ENCODE data around the gene MYRIP.

Gene MYRIP

DNA sequence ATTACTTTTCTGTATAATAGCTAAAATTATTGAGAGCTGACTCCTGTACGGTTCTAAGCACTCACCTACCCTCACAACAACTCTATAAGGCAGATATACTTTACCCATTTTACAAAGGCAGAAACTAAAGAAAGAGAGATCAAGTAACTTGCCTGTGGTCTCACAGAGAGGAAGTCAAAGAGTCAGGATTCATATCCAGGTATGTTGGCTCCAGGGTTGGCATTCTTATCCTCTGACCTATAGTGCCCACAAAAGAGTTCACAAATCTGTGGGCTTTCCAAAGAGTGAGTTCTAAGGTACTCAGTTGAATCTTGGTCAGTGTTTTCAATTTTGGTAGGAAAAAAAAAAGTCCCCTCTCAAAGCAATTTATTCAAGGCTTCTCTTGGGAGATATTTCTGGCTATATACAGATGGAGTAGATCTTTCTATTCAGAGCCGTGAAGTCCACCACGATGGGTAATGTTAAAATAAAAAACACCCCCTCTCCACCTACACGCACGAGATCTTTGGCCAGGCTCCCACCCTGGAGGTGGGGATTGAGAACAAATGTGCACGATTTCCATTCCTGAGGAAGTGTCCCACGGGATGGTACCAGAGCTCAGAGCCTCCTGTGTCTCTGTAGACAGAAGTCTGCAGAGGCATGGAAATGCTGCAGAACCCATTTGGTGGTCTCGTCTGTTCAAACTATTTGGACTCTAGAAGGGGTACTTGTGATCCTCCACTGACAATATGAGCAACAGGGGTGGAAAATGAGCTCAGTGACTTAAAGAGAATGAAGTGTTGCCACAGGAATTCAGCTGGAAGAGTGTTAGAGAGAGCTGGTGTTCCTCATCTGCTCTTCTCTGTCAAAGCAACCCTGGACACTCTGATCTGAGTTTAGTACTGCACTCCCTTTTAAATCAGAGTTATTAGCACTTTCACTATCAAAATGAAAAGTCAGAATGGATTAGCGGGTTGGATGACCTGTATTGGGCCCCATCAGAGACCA lies 288.0 kb downstream of the MYRIP start:
- H3K27ac ChIP-seq (ENCODE audit: low read length): no peak overlapping the region
- H3K4me3 ChIP-seq (ENCODE audit: low read length in 2 of 2): no peak overlapping the region
- H3K9me3 ChIP-seq (ENCODE audit: control insufficient read depth in 2 of 2, low read length in 2 of 2): peaks cover 0 to 4% of the 10 kb centered on the region in 2 donors
- H3K36me3 ChIP-seq (ENCODE audit: control insufficient read depth in 2 of 2, insufficient read depth in 2 of 2, low read length in 2 of 2): no peaks in the 10 kb centered on the region
- no peaks in the 10 kb centered on the region for H3K27me3 ChIP-seq (ENCODE audit: control insufficient read depth in 1 of 2, insufficient read depth in 2 of 2, low read length in 2 of 2)
- H3K4me1 ChIP-seq (ENCODE audit: control insufficient read depth, insufficient read depth, low read length): no peaks in the 10 kb centered on the region
- H3K9ac ChIP-seq (ENCODE audit: low read length in 2 of 2): no peak overlapping the region

DNA sequence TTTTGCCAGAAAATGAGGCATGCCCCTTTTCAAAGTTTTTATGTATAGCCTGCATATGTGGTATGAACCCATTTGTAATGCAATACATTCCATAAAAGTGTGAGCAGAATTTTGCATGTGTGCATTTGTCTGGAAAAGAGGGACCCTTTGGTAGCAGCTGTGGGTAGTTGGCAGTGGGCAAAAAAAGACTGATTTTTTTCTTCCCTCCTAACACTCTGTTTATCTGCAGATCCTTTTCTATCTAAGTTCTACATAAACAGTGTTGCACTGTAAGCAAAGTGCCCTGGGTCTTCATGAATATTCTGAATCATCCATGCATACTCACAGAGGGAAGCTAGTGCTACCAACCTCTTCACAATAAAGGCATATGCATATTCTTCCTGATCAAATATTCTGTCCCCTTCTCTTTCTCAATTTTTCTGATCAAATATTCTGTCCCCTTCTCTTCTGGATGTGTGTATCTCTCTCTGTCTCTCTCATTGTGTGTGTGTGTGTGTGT lies 288.9 kb downstream of the MYRIP start:
- no peaks in the 10 kb centered on the region for H3K27me3 ChIP-seq (ENCODE audit: control insufficient read depth in 1 of 2, insufficient read depth in 2 of 2, low read length in 2 of 2)
- H3K4me1 ChIP-seq (ENCODE audit: control insufficient read depth, insufficient read depth, low read length): no peaks in the 10 kb centered on the region
- peaks cover 0 to 9% of the 10 kb centered on the region in 2 donors for H3K9me3 ChIP-seq (ENCODE audit: control insufficient read depth in 2 of 2, low read length in 2 of 2)
- H3K36me3 ChIP-seq (ENCODE audit: control insufficient read depth in 2 of 2, insufficient read depth in 2 of 2, low read length in 2 of 2): no peaks in the 10 kb centered on the region
- H3K9ac ChIP-seq (ENCODE audit: low read length in 2 of 2): no peak overlapping the region
- no peak overlapping the region for H3K4me3 ChIP-seq (ENCODE audit: low read length in 2 of 2)
- no peak overlapping the region for H3K27ac ChIP-seq (ENCODE audit: low read length)

DNA sequence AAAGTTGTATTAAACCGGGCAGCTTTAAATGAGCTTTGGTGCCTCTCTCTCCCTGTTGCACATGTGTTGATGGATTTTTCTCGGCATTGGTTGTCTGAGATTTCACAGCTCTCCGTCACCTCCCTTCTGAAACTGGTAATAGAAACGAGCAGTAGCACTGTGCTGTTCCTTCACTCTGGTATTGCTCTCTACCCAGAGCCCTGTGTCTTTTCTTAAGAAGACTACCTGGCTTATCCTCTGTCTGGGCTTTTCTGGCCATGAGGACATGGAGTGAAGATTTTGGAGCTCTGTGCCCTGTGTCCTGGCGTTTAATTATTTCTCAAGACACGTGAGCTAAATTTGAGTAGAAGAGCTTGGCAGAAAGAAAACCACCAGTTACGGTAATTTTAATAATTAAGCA lies 290.5 kb downstream of the MYRIP start:
- no peak overlapping the region for H3K9ac ChIP-seq (ENCODE audit: low read length in 2 of 2)
- H3K27ac ChIP-seq (ENCODE audit: low read length): no peak overlapping the region
- no peak overlapping the region for H3K4me3 ChIP-seq (ENCODE audit: low read length in 2 of 2)
- no peaks in the 10 kb centered on the region for H3K4me1 ChIP-seq (ENCODE audit: control insufficient read depth, insufficient read depth, low read length)
- peaks cover 0 to 9% of the 10 kb centered on the region in 2 donors for H3K9me3 ChIP-seq (ENCODE audit: control insufficient read depth in 2 of 2, low read length in 2 of 2)
- H3K36me3 ChIP-seq (ENCODE audit: control insufficient read depth in 2 of 2, insufficient read depth in 2 of 2, low read length in 2 of 2): no peaks in the 10 kb centered on the region
- no peaks in the 10 kb centered on the region for H3K27me3 ChIP-seq (ENCODE audit: control insufficient read depth in 1 of 2, insufficient read depth in 2 of 2, low read length in 2 of 2)

DNA sequence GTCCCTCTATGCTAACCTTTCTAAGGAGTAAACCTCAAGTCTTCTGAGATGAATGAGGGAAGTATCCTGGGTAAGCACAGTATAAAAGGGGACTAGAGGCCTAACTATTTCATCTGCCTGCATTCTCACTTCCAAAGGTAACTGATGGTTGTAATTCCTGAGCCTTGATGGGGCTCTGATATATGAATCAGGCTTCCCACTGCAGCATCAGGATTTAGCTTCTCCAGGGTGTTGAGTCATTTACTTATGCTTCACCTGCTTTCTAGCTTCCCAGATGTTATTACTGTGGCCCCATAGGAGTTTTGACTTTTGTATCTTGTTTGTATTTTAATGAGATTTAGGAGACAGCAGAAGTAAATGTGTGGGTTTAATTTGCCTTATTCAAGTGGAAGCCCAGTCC lies 292.8 kb downstream of the MYRIP start:
- H3K36me3 ChIP-seq (ENCODE audit: control insufficient read depth in 2 of 2, insufficient read depth in 2 of 2, low read length in 2 of 2): no peaks in the 10 kb centered on the region
- no peak overlapping the region for H3K9ac ChIP-seq (ENCODE audit: low read length in 2 of 2)
- H3K27ac ChIP-seq (ENCODE audit: low read length): no peak overlapping the region
- no peak overlapping the region for H3K4me3 ChIP-seq (ENCODE audit: low read length in 2 of 2)
- no peaks in the 10 kb centered on the region for H3K4me1 ChIP-seq (ENCODE audit: control insufficient read depth, insufficient read depth, low read length)
- H3K27me3 ChIP-seq (ENCODE audit: control insufficient read depth in 1 of 2, insufficient read depth in 2 of 2, low read length in 2 of 2): no peaks in the 10 kb centered on the region
- H3K9me3 ChIP-seq (ENCODE audit: control insufficient read depth in 2 of 2, low read length in 2 of 2): peaks cover 0 to 9% of the 10 kb centered on the region in 2 donors

DNA sequence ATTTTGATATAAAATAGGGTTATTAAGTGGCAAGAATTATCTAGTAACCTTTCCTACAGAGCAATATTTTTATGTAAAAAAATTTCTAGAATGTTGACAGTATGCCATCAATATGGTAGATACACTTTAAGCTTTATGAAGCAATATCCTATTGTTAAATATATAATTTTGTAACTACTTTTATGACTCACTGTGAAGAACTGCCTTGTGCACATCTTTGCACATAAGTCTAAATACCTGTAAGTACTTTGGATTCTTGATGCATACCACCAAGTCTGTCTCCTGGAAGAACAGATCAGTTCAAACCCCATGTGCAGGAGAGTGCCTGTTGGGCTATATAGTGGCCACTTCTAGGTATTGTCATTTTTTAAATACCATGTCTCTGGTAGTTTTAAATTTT lies 294.4 kb downstream of the MYRIP start:
- no peaks in the 10 kb centered on the region for H3K27me3 ChIP-seq (ENCODE audit: control insufficient read depth in 1 of 2, insufficient read depth in 2 of 2, low read length in 2 of 2)
- H3K36me3 ChIP-seq (ENCODE audit: control insufficient read depth in 2 of 2, insufficient read depth in 2 of 2, low read length in 2 of 2): no peaks in the 10 kb centered on the region
- H3K9ac ChIP-seq (ENCODE audit: low read length in 2 of 2): no peak overlapping the region

DNA sequence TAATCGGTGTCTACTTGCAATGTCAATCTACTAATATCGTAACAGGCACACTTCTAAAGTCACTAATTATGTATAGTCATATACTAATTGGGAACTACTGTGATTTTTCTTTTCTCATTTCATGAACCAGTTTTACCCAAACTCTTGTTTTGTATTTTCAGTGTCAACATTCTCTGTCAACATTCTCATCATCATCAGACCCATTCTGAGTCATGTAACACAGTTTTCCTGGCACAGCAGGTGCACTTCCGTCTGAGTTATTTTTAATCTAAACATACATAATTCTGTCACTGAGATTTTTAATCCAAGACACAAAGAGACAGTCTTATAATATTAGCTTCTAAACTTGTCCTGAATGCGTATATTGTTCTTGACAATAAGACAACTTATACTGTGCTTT lies 295.0 kb downstream of the MYRIP start:
- Histone ChIP-seq H3K4me3 (ENCODE audit: low read length in 2 of 2) (no peak overlapping the region), H3K36me3 (ENCODE audit: control insufficient read depth in 2 of 2, insufficient read depth in 2 of 2, low read length in 2 of 2) (no peaks in the 10 kb centered on the region), H3K4me1 (ENCODE audit: control insufficient read depth, insufficient read depth, low read length) (no peaks in the 10 kb centered on the region), H3K27me3 (ENCODE audit: control insufficient read depth in 1 of 2, insufficient read depth in 2 of 2, low read length in 2 of 2) (no peaks in the 10 kb centered on the region), H3K9ac (ENCODE audit: low read length in 2 of 2) (no peak overlapping the region), H3K27ac (ENCODE audit: low read length) (no peak overlapping the region), H3K9me3 (ENCODE audit: control insufficient read depth in 2 of 2, low read length in 2 of 2) (peaks cover 0 to 9% of the 10 kb centered on the region in 2 donors)

More for the DNA sequence above, 294.4 kb downstream of the MYRIP start:
- Histone ChIP-seq H3K9me3 (ENCODE audit: control insufficient read depth in 2 of 2, low read length in 2 of 2) (peaks cover 0 to 9% of the 10 kb centered on the region in 2 donors), H3K27ac (ENCODE audit: low read length) (no peak overlapping the region), H3K4me3 (ENCODE audit: low read length in 2 of 2) (no peak overlapping the region), H3K4me1 (ENCODE audit: control insufficient read depth, insufficient read depth, low read length) (no peaks in the 10 kb centered on the region)

DNA sequence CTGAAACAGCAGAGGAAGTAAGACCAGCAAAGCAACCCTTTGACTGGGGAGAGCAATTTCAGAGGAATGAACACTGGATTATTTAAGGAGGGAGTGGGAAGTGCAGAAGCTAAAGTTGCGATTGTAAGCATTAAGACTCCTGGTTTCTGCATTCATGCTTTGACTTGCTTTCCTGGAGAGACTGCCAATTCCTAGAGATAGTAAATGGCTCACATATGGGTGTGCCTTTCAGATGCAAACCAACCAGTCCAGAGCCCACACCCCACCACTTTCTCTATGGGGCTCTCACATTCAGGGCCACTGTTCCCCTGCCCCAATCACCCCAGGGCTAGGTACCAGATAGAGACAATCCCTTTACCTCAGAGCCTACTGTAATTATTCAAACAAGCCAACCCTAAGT lies 299.2 kb downstream of the MYRIP start:
- no peaks in the 10 kb centered on the region for H3K4me1 ChIP-seq (ENCODE audit: control insufficient read depth, insufficient read depth, low read length)
- no peaks in the 10 kb centered on the region for H3K27me3 ChIP-seq (ENCODE audit: control insufficient read depth in 1 of 2, insufficient read depth in 2 of 2, low read length in 2 of 2)
- no peaks in the 10 kb centered on the region for H3K9me3 ChIP-seq (ENCODE audit: control insufficient read depth in 2 of 2, low read length in 2 of 2)
- H3K4me3 ChIP-seq (ENCODE audit: low read length in 2 of 2): no peak overlapping the region
- no peak overlapping the region for H3K27ac ChIP-seq (ENCODE audit: low read length)
- H3K36me3 ChIP-seq (ENCODE audit: control insufficient read depth in 2 of 2, insufficient read depth in 2 of 2, low read length in 2 of 2): no peaks in the 10 kb centered on the region
- H3K9ac ChIP-seq (ENCODE audit: low read length in 2 of 2): no peak overlapping the region

DNA sequence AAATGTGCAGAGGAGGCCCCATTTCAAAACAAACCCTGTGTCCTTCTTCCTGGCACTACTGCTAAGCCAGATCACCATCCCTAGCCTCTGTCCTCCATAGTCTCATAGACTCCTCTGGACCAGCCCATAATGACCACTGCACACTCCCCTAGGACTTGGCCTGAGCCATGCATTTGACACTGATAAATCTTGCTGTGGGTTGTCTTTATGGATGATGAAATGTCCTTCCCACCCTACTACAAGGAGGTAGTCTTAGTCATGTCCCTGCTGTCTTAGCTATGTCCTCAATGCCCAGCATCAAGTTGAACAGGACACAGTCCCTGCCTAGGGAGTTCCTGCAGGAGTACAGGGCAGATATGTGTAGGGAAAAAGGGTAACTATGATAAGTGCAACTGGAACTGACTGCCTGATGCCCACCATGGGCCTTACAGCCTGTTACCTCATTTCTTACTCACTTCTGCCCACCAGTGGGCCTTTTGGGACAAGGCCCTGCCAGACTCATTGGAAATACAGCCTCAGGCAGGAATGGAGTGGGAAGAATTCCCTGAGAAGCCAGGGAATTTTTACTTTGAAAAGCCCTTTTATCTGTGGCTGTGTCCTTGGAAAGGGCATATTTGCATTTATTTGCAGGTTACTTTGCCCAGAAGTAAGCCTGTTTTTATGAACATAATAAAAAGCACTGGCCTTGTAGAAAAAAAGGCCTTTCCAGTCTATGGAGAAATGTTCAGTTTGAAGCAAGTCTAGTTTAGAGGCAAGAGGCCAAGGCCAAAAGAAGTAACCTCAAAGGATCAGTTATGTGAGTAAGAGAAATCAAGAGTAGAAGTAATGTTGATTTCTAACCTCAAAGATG lies 300.5 kb downstream of the MYRIP start:
- no peak overlapping the region for H3K27ac ChIP-seq (ENCODE audit: low read length)
- H3K4me3 ChIP-seq (ENCODE audit: low read length in 2 of 2): no peak overlapping the region
- H3K4me1 ChIP-seq (ENCODE audit: control insufficient read depth, insufficient read depth, low read length): no peaks in the 10 kb centered on the region
- H3K36me3 ChIP-seq (ENCODE audit: control insufficient read depth in 2 of 2, insufficient read depth in 2 of 2, low read length in 2 of 2): no peaks in the 10 kb centered on the region
- H3K9ac ChIP-seq (ENCODE audit: low read length in 2 of 2): no peak overlapping the region
- no peaks in the 10 kb centered on the region for H3K27me3 ChIP-seq (ENCODE audit: control insufficient read depth in 1 of 2, insufficient read depth in 2 of 2, low read length in 2 of 2)
- no peaks in the 10 kb centered on the region for H3K9me3 ChIP-seq (ENCODE audit: control insufficient read depth in 2 of 2, low read length in 2 of 2)

DNA sequence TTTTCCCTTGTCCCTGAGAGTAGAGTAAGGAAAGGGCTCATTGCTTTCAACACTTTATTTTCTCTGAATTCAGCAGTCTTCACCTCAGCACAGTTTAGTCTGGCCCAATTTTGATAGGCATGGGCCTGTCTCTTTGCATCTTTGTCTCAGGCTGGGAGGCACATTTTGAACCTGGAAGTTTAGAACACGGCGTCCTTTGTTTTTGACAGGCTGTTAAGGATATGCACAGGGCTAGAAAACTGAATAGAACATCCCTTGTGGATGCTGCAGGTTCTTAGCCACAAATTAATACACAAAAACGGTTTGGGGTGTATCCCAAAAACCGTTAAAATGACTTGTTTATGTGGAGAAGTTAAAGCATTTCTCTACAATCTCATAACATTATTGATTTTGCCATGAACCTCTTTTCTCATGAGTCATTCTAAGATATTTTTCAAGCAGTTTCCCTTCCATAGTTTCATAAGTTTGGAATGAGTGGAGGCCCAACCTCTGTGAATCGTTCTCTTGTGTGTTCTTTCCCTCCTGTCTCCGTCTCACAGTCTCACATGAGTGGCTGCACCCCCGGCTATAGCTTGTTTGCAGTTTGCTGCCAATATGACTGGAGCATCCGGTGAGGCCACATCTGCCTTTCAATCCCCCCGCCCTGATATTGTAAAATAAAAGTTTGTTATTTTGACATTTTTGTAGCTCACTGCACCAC lies 307.2 kb downstream of the MYRIP start:
- Histone ChIP-seq H3K27ac (ENCODE audit: low read length) (no peak overlapping the region), H3K4me3 (ENCODE audit: low read length in 2 of 2) (no peak overlapping the region), H3K9me3 (ENCODE audit: control insufficient read depth in 2 of 2, low read length in 2 of 2) (no peaks in the 10 kb centered on the region), H3K36me3 (ENCODE audit: control insufficient read depth in 2 of 2, insufficient read depth in 2 of 2, low read length in 2 of 2) (no peaks in the 10 kb centered on the region), H3K4me1 (ENCODE audit: control insufficient read depth, insufficient read depth, low read length) (no peaks in the 10 kb centered on the region), H3K27me3 (ENCODE audit: control insufficient read depth in 1 of 2, insufficient read depth in 2 of 2, low read length in 2 of 2) (no peaks in the 10 kb centered on the region), H3K9ac (ENCODE audit: low read length in 2 of 2) (no peak overlapping the region)

DNA sequence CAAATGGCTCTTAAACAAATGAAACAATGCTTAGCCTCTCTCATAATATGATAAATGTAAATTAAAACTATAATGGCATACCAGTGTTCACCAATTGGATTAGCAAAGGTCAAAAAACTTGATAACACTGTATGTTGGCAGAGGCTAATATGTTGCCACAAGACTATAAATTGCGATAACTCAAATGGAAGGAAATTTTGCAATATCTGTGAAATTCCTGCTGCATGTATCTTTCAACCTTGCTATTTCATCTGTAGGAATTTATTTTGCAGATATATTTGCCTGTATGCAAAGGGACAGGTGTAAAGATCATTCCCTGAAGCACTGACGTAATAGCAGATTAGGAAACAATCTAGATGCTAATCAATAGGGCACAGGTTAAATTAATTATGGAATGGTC lies 308.7 kb downstream of the MYRIP start:
- Histone ChIP-seq H3K9me3 (ENCODE audit: control insufficient read depth in 2 of 2, low read length in 2 of 2) (no peaks in the 10 kb centered on the region), H3K27ac (ENCODE audit: low read length) (no peak overlapping the region), H3K9ac (ENCODE audit: low read length in 2 of 2) (no peak overlapping the region), H3K4me3 (ENCODE audit: low read length in 2 of 2) (no peak overlapping the region), H3K27me3 (ENCODE audit: control insufficient read depth in 1 of 2, insufficient read depth in 2 of 2, low read length in 2 of 2) (no peaks in the 10 kb centered on the region), H3K4me1 (ENCODE audit: control insufficient read depth, insufficient read depth, low read length) (no peaks in the 10 kb centered on the region), H3K36me3 (ENCODE audit: control insufficient read depth in 2 of 2, insufficient read depth in 2 of 2, low read length in 2 of 2) (no peaks in the 10 kb centered on the region)
